Occipital lobe (tissue), 2 donors: ENCODE measurements around the gene PRSS36. TPM values are rescaled to one million over a fixed set of nuclear protein-coding genes. Genes with fewer than 3 reads are reported as not detected.
"Not testable (repeated sequence)": the region's sequence is repeated elsewhere in the genome, so short reads cannot be mapped to it uniquely, and the experiment has no call there.

ENCODE experiments used
- DNase-seq: peaks from one replicate; lab custom pipeline; 2025; lab: John Stamatoyannopoulos, UW
- total RNA-seq: library from RNA; depleted of rRNA; stranded (reverse); fragments of >200 nt; gene quantifications from one replicate; pipeline ENCODE4 v1.2.3, GENCODE V29; 2014

The PRSS36 gene
- total RNA-seq: not detected

DNA sequence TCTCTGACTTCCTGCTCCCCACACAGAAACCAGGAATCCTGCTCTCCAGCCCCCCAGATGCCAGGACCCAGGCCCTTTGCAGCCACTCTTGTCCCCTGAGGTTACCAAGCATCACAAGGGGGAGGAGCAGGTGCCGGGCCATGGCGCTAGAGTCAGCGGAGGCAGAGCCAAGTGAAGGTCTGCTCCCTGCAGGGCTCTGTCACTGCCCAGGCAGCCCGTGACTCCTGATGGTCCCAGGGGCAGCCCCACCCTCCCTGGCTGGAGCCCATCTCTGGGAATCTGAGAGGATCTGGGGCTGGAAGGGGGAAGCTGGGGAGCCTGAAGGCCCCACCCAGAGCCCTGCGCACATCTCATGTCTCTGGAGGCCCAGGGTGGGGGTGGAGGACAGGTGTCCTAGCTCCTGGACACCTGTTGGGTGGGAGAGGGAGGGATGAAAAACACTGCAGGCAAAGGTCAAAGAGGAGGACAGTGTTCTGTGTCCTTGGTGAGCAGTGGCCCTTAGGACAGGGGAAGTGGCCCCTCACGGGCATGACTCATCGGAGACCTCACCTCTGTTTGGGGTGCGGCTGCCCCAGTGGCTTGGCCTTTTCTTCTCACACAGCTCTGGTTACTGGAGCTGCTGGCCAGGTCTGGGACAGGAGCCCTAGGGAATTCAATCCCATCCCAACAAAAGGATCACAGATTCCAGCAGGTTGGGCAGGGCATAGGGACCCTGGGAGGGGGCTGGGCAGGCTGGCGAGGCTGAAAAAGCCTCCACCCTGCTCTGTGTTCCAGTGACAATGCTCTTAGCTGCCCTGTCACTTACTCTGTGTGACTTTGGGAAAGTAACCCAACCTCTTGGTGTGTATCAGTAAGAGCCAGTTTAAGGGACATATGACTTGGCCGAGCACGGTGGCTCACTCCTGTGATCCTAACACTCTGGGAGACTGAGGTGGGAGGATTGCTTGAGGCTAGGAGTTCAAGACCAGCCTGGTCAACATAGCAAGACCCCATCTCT, at the start of gene PRSS36:
Gene PRSS36, minus strand, starts transcription at position 173 of the 997 bp plus-strand sequence. Its CDS starts 31 bp downstream, at position 142.
- DNase-seq: no peak

DNA sequence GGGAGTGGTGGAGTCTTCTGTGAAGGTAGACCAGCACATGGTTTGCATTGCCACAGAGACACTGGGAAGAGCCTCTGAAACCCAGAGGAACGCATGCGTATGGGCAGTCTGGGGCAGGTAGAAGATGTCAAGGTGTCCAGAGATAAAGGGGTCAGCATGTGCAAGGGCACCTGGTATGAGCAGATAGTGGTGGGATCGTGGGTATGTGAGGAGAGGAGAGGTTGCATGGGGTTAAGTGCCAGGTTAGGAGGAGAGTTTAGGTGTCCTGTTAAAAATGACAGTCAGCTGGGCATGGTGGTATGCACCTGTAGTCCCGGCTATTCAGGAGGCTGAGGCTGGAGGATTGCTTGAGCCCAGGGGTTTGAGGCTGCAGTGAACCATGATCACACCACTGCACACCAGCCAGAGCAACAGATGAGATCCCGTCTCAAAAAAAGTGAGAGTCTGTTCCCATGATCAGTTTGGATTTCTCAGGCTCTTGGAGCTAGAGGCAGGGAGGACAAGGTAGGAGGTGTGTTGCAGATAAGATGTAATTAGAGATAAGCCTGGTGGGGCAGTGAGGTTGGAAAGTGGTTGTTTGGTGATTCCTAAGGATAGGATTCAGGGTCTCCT, 49.7 kb upstream of the PRSS36 start:
- DNase-seq: no peak

GRCh38 chr16:31198207-31198882, 48.5 kb upstream of the PRSS36 start:
- no peak for DNase-seq

- no peak for DNase-seq
Observed at GRCh38 chr16:31196324-31197088, 46.6 kb upstream of the PRSS36 start.

GRCh38 chr16:31195861-31196260, 46.0 kb upstream of the PRSS36 start:
- DNase-seq: not testable (repeated sequence)

- DNase-seq: no peak
Observed at GRCh38 chr16:31194898-31195297, 45.0 kb upstream of the PRSS36 start.

DNA sequence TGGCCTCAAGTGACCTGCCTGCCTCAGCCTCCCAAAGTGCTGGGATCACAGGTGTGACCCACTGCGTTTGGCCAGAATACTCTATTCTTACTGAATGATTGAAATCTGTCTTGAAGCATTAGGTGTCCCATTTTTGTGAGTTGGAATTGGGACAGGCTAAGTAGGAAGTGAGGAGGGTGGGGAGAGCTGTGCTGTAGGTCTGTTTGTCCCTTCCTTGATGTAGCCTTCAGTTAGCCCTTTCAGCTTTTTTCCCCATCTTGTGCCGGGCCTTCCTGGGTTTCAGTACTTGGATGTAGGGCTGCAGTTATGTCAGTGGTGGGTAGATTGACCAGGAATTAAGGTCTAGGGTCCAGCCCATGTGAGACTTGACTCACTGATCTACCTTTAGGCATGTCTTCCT, 44.0 kb upstream of the PRSS36 start:
- no peak for DNase-seq

- no peak for DNase-seq
Observed at GRCh38 chr16:31192856-31193642, 43.2 kb upstream of the PRSS36 start.

GRCh38 chr16:31191697-31192428, 42.0 kb upstream of the PRSS36 start:
- DNase-seq: no peak

DNA sequence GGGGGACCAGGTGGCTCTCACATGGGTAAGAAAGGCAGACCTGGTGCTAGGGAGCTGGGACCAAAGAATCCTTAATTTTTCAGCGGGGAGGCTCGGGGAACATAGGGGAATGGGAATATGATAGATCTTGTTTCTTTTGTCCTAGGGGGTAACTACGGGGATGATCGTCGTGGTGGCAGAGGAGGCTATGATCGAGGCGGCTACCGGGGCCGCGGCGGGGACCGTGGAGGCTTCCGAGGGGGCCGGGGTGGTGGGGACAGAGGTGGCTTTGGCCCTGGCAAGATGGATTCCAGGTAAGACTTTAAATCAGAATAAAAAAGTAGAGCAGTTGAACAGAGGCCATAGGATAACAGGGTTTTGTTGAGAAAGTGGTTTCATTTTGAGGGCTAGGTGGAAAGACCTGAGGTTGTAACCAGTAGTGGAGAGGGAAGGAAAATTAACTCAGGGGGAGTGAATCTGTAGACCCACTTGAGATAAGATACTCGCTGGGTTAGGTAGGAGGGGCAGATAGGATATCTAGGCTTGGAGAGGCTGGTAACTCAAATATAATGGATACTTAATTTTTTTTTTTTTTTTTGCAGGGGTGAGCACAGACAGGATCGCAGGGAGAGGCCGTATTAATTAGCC, 41.1 kb upstream of the PRSS36 start:
- no peak for DNase-seq

GRCh38 chr16:31190061-31190460, 40.2 kb upstream of the PRSS36 start:
- DNase-seq: no peak

GRCh38 chr16:31189412-31189778, 39.5 kb upstream of the PRSS36 start:
- DNase-seq: no peak

- DNase-seq: no peak
Observed at GRCh38 chr16:31188450-31189411, 38.9 kb upstream of the PRSS36 start.

GRCh38 chr16:31187808-31188189, 37.9 kb upstream of the PRSS36 start:
- DNase-seq: no peak

DNA sequence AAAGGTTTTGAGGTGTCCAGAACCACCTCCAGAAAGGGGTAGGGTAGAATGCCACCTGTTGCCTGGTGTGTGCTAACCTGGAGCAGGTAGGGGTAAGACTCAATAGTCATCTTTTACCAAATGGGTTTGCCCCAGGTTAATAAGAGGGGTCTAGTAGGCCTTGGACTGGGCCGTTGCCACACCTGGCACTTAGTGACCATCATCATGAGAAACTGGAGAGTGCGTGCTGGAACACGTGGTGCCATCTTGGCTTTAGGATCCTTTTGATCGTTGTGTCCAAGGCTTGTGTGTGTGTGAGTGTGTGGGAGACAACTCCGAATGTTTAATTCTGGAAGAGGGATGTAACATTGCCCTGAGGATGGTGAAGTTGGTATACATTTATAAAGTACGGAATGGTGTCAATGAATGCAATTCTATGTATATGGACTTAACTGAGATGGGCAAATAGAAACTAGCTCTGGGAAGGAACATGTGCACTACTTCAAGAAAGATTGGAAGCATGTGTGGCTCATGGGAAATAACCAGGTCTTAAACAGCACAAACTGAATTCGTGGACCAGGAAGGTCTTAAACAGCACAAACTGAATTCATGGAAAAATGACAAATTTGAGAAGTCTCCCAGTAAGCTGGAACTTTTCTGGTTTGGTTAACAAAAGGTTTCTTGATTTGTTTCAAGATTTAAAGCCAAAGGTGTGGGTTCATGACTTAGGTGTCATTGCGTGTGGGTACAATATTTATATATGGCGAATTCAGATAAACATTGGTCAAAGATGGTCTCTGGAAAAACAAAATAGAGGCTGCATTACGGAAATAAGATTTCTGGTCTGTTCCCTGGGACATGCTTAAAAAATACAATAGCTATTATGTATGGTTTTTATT, 37.3 kb upstream of the PRSS36 start:
- DNase-seq: no peak

DNA sequence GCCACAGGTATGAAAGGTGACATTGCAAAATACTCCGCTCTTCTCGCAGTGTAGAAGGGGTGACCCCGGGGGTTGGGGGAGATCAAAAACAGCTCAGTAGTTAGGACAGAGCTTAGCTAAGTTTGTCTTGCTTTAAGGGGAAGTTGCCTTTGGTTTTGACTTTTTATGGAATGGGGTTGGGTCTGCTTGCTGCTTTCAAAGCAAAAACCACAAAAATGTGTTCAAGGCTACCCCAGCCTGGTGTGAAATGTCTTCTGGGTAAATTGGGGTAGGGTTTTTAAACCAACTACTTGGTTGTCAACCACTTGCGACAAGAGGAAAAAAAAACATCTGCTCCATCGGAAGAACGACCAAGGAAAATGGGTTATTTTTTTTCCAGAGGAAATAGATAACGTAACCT, 36.3 kb upstream of the PRSS36 start:
- no peak for DNase-seq

DNA sequence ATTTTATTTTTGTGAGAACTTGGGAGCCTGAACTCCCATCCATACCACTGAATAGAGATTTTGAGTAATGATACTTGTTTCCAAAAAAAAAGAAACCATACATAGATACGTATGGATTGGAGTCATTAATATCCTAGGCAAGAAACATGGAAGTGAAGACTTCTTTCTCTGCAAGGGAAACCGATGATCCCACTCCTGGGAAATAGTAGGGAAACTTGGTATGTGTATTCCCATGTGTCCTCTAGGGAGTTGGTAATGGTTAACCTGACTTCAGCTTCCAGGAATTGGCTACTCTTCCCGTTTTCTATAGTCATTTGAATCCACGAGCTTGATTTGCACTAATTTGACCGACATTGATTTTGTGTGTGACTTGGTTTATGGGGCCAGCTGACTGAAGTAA, 35.5 kb upstream of the PRSS36 start:
- DNase-seq: no peak
